IMR-90 (cell line): ENCODE data around the gene ANKS3. TPM values are rescaled to one million over a fixed set of nuclear protein-coding genes. Genes with fewer than 3 reads are reported as not detected.

Experiments used
- ATAC-seq: fragments of 200-7000 bp; cut with Tn5 transposase; 2 replicates; pipeline ENCODE4 v1.9.1; 2020; ENCODE audit warnings: low read depth, mild to moderate bottlenecking, moderate library complexity
- BruUV-seq: library from RNA; stranded (reverse); fragments of 400-500 nt; replicated peaks from 2 replicates; lab custom pipeline; 2021; lab: Mats Ljungman, UMichigan
- CTCF ChIA-PET: fragments of 300-600 bp; formaldehyde crosslinking; extraction: SDS; loops from one replicate; lab custom pipeline; 2021; ENCODE audit warnings: antibody characterized with exemption; lab: Yijun Ruan, JAX
- POLR2A ChIA-PET: fragments of 300-600 bp; sonication (Branson Sonifier 250); formaldehyde crosslinking; loops from one replicate; lab custom pipeline; 2022; ENCODE audit warnings: antibody characterized with exemption; ENCODE audit not compliant: unreplicated experiment; lab: Charles Lee
- DNase-seq: peaks from one replicate; pipeline ENCODE4 v3.0.0; 2013
- H2AFZ ChIP-seq: replicated peaks from 2 replicates; pipeline ENCODE3; 2013; ENCODE audit warnings: low read length, mild to moderate bottlenecking; ENCODE audit not compliant: poor library complexity
- H2AK5ac ChIP-seq: 2 replicates; pipeline ENCODE4 v1.6.1; 2013; ENCODE audit warnings: low read depth, low read length, inconsistent platforms
- H2AK9ac ChIP-seq: replicated peaks from 2 replicates; pipeline ENCODE3; 2013; ENCODE audit warnings: mild to moderate bottlenecking, low read depth, low read length, moderate library complexity; ENCODE audit not compliant: poor library complexity
- H2BK120ac ChIP-seq: 2 replicates; pipeline ENCODE4 v1.6.1; 2013; ENCODE audit warnings: low read depth, low read length, inconsistent platforms
- H2BK15ac ChIP-seq: 3 replicates; pipeline ENCODE4 v1.6.1; 2013; ENCODE audit warnings: low read depth, low read length, inconsistent platforms
- H2BK20ac ChIP-seq: 2 replicates; pipeline ENCODE4 v1.6.1; 2013; ENCODE audit warnings: low read depth, mild to moderate bottlenecking, inconsistent platforms, low read length, moderate library complexity
- H2BK5ac ChIP-seq: 2 replicates; pipeline ENCODE4 v1.6.1; 2013; ENCODE audit warnings: mild to moderate bottlenecking, low read depth, low read length, inconsistent platforms; ENCODE audit not compliant: poor library complexity, severe bottlenecking
- H3K14ac ChIP-seq: replicated peaks from 2 replicates; pipeline ENCODE4 v1.6.1; 2013; ENCODE audit warnings: low read depth, low read length, inconsistent platforms
- H3K18ac ChIP-seq: 2 replicates; pipeline ENCODE4 v1.6.1; 2013; ENCODE audit warnings: low read depth, low read length, control low read depth
- H3K23ac ChIP-seq: 2 replicates; pipeline ENCODE4 v1.6.1; 2013; ENCODE audit warnings: low read depth, low read length, inconsistent platforms
- H3K27ac ChIP-seq: 2 replicates; pipeline ENCODE4 v1.5.1; 2013; ENCODE audit warnings: mild to moderate bottlenecking, control low read depth, low read length; ENCODE audit not compliant: insufficient read depth
- H3K27me3 ChIP-seq: 2 replicates; pipeline ENCODE4 v1.6.1; 2013; ENCODE audit warnings: low read length; ENCODE audit not compliant: control insufficient read depth, insufficient read depth
- H3K36me3 ChIP-seq: 2 replicates; pipeline ENCODE4 v1.6.1; 2013; ENCODE audit warnings: low read length, mixed read lengths; ENCODE audit not compliant: control insufficient read depth, insufficient read depth
- H3K4ac ChIP-seq: 2 replicates; pipeline ENCODE4 v1.6.1; 2013; ENCODE audit warnings: low read depth, low read length, inconsistent platforms
- H3K4me1 ChIP-seq: 2 replicates; pipeline ENCODE4 v1.6.1; 2013; ENCODE audit warnings: low read length, mixed read lengths; ENCODE audit not compliant: control insufficient read depth, insufficient read depth
- H3K4me2 ChIP-seq: 2 replicates; pipeline ENCODE4 v1.6.1; 2013; ENCODE audit warnings: low read depth, mild to moderate bottlenecking, control low read depth, low read length, moderate library complexity
- H3K4me3 ChIP-seq: 2 replicates; pipeline ENCODE4 v1.5.1; 2013; ENCODE audit warnings: low read depth, mild to moderate bottlenecking, control low read depth, low read length, moderate library complexity; ENCODE audit not compliant: insufficient read depth
- H3K56ac ChIP-seq: 2 replicates; pipeline ENCODE4 v1.6.1; 2013; ENCODE audit warnings: low read length, inconsistent platforms; ENCODE audit not compliant: insufficient read depth; ENCODE audit errors: extremely low read depth
- H3K79me1 ChIP-seq, 2 experiments: 2 replicates each; pipeline ENCODE4 v1.6.1; 2013; ENCODE audit warnings: low read length in 2 of 2, inconsistent platforms in 1 of 2, low read depth in 1 of 2
- H3K9ac ChIP-seq: 2 replicates; pipeline ENCODE4 v1.6.1; 2013; ENCODE audit warnings: low read depth, low read length, control low read depth
- H3K9me1 ChIP-seq: 2 replicates; pipeline ENCODE4 v1.6.1; 2013; ENCODE audit warnings: low read length, inconsistent platforms; ENCODE audit not compliant: insufficient read depth
- H3K9me3 ChIP-seq: 2 replicates; pipeline ENCODE4 v1.6.1; 2013; ENCODE audit warnings: low read length; ENCODE audit not compliant: control insufficient read depth, insufficient read depth
- H4K20me1 ChIP-seq: 2 replicates; pipeline ENCODE4 v1.6.1; 2013; ENCODE audit warnings: low read length, inconsistent platforms; ENCODE audit not compliant: insufficient read depth
- H4K5ac ChIP-seq: 2 replicates; pipeline ENCODE4 v1.6.1; 2013; ENCODE audit warnings: mild to moderate bottlenecking, low read depth, low read length, control low read depth
- H4K8ac ChIP-seq, 2 experiments: 2 replicates each; pipeline ENCODE4 v1.6.1; 2013; ENCODE audit warnings: low read depth in 2 of 2, low read length in 2 of 2, control low read depth in 1 of 2, inconsistent platforms in 1 of 2
- H4K91ac ChIP-seq: 2 replicates; pipeline ENCODE4 v1.6.1; 2013; ENCODE audit warnings: low read depth, low read length, inconsistent platforms; ENCODE audit not compliant: insufficient read depth
- BHLHE40 ChIP-seq: fragments of 150-350 bp; IDR thresholded peaks from 2 replicates; pipeline ENCODE4 v1.6.1; 2016; ENCODE audit warnings: mild to moderate bottlenecking, low read depth, low read length
- CEBPB ChIP-seq: IDR thresholded peaks from 2 replicates; pipeline ENCODE4 v1.6.1; 2012; ENCODE audit warnings: low read depth, low read length, improper control_type of control experiment
- CHD1 ChIP-seq: IDR thresholded peaks from 2 replicates; pipeline ENCODE4 v1.6.1; 2012; ENCODE audit warnings: low read depth, low read length, improper control_type of control experiment
- CTCF ChIP-seq: conservative IDR thresholded peaks from 2 replicates; pipeline ENCODE4 v1.5.1; 2012; ENCODE audit warnings: mild to moderate bottlenecking, low read depth, low read length, improper control_type of control experiment
- ELK1 ChIP-seq: fragments of 150-350 bp; IDR thresholded peaks from 2 replicates; pipeline ENCODE4 v1.6.1; 2016; ENCODE audit warnings: low read depth, mild to moderate bottlenecking, low read length, moderate library complexity, borderline replicate concordance
- FOS ChIP-seq: fragments of 150-350 bp; IDR thresholded peaks from 2 replicates; pipeline ENCODE4 v1.6.1; 2016; ENCODE audit warnings: low read depth, low read length
- MAFK ChIP-seq: IDR thresholded peaks from 2 replicates; pipeline ENCODE4 v1.6.1; 2012; ENCODE audit warnings: low read depth, low read length, improper control_type of control experiment
- MAZ ChIP-seq: IDR thresholded peaks from 2 replicates; pipeline ENCODE4 v1.6.1; 2012; ENCODE audit warnings: low read depth, mild to moderate bottlenecking, low read length, improper control_type of control experiment, moderate library complexity, borderline replicate concordance
- NFE2L2 ChIP-seq: fragments of 150-350 bp; IDR thresholded peaks from 2 replicates; pipeline ENCODE4 v1.6.1; 2016; ENCODE audit warnings: low read depth, mild to moderate bottlenecking, low read length
- POLR2A ChIP-seq: IDR thresholded peaks from 2 replicates; pipeline ENCODE4 v1.6.1; 2012; ENCODE audit warnings: mild to moderate bottlenecking, low read depth, low read length
- RAD21 ChIP-seq: IDR thresholded peaks from 2 replicates; pipeline ENCODE4 v1.6.1; 2012; ENCODE audit warnings: low read length, improper control_type of control experiment
- RCOR1 ChIP-seq: IDR thresholded peaks from 2 replicates; pipeline ENCODE4 v1.6.1; 2012; ENCODE audit warnings: mild to moderate bottlenecking, low read length, improper control_type of control experiment; ENCODE audit not compliant: insufficient replicate concordance
- RFX5 ChIP-seq: IDR thresholded peaks from 2 replicates; pipeline ENCODE4 v1.8.0; 2012; ENCODE audit warnings: low read depth, mild to moderate bottlenecking, low read length, moderate library complexity
- SMC3 ChIP-seq: fragments of 150-350 bp; IDR thresholded peaks from 2 replicates; pipeline ENCODE4 v1.6.1; 2016; ENCODE audit warnings: low read depth, mild to moderate bottlenecking, antibody characterized with exemption, low read length, moderate library complexity
- USF2 ChIP-seq: fragments of 150-350 bp; IDR thresholded peaks from 2 replicates; pipeline ENCODE4 v1.6.1; 2017; ENCODE audit warnings: mild to moderate bottlenecking, antibody characterized with exemption, low read length, low read depth
- WGBS, 2 experiments: methylation state at CpG; one replicate each; pipeline versions ENCODE4 v1.1.5 to v1.1.7; 2013; ENCODE audit warnings: missing lambda C conversion rate in 2 of 2; ENCODE audit not compliant: insufficient read length in 1 of 2; ENCODE audit errors: extremely low coverage in 2 of 2; 5-methylcytosine and 5-hydroxymethylcytosine counted together
- dilution Hi-C: fragments of 300-500 bp; cut with HindIII; formaldehyde crosslinking; loops from one replicate; pipeline ENCODE4 v1.14.3; 2018; ENCODE audit warnings: low sequenced_read_pairs; ENCODE audit not compliant: unreplicated experiment
- in situ Hi-C: fragments of 300-500 bp; cut with MboI; formaldehyde crosslinking; loops from 3 replicates; pipeline ENCODE4 v1.14.3; 2019; ENCODE audit warnings: low sequenced_read_pairs, inconsistent platforms, mixed read lengths
- intact Hi-C: fragments of 100-400 bp; cut with micrococcal nuclease; formaldehyde crosslinking; loops from 2 replicates; pipeline ENCODE4 v1.10.0; 2022
- polyA plus RNA-seq, 3 experiments: library from polyadenylated mRNA; depleted of rRNA; stranded (reverse); fragments of >200 nt; gene quantifications; 2 replicates each; pipeline ENCODE4 v1.2.3, GENCODE V29; 2012; ENCODE audit warnings: low replicate concordance in 1 of 3
- total RNA-seq: library from RNA; depleted of rRNA; stranded (reverse); fragments of >200 nt; gene quantifications from 2 replicates; pipeline ENCODE4 v1.2.3, GENCODE V29; 2012

Gene ANKS3
- total and polyA plus RNA-seq, 2 of the 4 experiments (the other 2 are of a cell fraction), result 24.4 to 25.0 TPM

- Histone ChIP-seq H3K27me3 (no peaks in the 10 kb centered on the region), H2BK5ac (no peak overlapping the region), H2AFZ (no peak overlapping the region), H3K4ac (no peak overlapping the region), H2BK15ac (no peak overlapping the region), H3K14ac (no peak overlapping the region), H4K20me1 (peaks cover 20% of the 10 kb centered on the region), H4K8ac (no peak overlapping the region), H2BK20ac (no peak overlapping the region), H2AK5ac (no peak overlapping the region), H3K56ac (no peak overlapping the region), H3K9ac (no peak overlapping the region), H3K4me3 (no peak overlapping the region), H3K36me3 (peaks cover 60% of the 10 kb centered on the region), H3K4me1 (peaks cover 7% of the 10 kb centered on the region), H2AK9ac (no peak overlapping the region), H3K4me2 (no peak overlapping the region), H2BK120ac (no peak overlapping the region), H3K9me1 (peaks cover 8% of the 10 kb centered on the region; the same call in 1 of the 2 replicates), H3K23ac (no peak overlapping the region), H3K18ac (no peak overlapping the region), H4K91ac (no peak overlapping the region), H4K5ac (no peak overlapping the region), H3K79me1 (peaks cover 0 to 26% of the 10 kb centered on the region in 2 experiments; a peak in 3 of 4 replicates), H3K9me3 (no peaks in the 10 kb centered on the region), H3K27ac (no peak overlapping the region)
- ChIA-PET POLR2A (no interaction called here), CTCF (no interaction called here)
- DNase-seq (no peak), ATAC-seq (no peak)
- dilution Hi-C loops (no loop called here), intact Hi-C loops (no loop called here), in situ Hi-C loops (no loop called here)
- 91% methylated on average over 20 of the region's 33 CpGs; no CpG with 5 or more reads in 1 of the 2 experiments for WGBS, 2 experiments
- BruUV-seq, result no TSS peak
- TF ChIP-seq RCOR1 (no peak), RFX5 (no peak), CEBPB (no peak), FOS (no peak), CTCF (no peak), RAD21 (no peak), CHD1 (no peak), MAZ (no peak), NFE2L2 (no peak), POLR2A (no peak), BHLHE40 (no peak), ELK1 (no peak), USF2 (no peak), SMC3 (no peak), MAFK (no peak)
Observed at GRCh38 chr16:4696905-4697847, 36.9 kb downstream of the ANKS3 start.
